Bronchial epithelial cell (primary cell): ENCODE data around the gene TNRC6A. TPM values are rescaled to one million over a fixed set of nuclear protein-coding genes. Genes with fewer than 3 reads are reported as not detected.

Experiments used
- DNase-seq: peaks from one replicate; pipeline ENCODE4 v3.0.0-alpha.2; 2010; ENCODE audit warnings: low read depth
- FAIRE-seq: peaks from 2 replicates; lab custom pipeline; 2011; peaks lifted over from hg19 to GRCh38; lab: Jason Lieb, UNC
- H3K27me3 ChIP-seq: 2 replicates; pipeline ENCODE4 v1.5.1; 2011; ENCODE audit warnings: low read length; ENCODE audit not compliant: control insufficient read depth, insufficient read depth
- H3K36me3 ChIP-seq: 2 replicates; pipeline ENCODE4 v1.5.1; 2011; ENCODE audit warnings: low read length; ENCODE audit not compliant: control insufficient read depth, insufficient read depth
- H3K4me3 ChIP-seq: 2 replicates; pipeline ENCODE4 v1.5.1; 2011; ENCODE audit warnings: mild to moderate bottlenecking, low read depth, low read length, control low read depth
- CTCF ChIP-seq: IDR thresholded peaks from 2 replicates; pipeline ENCODE4 v1.5.1; 2011; ENCODE audit warnings: mild to moderate bottlenecking, moderate library complexity, low read length, control low read depth, inconsistent platforms; ENCODE audit not compliant: insufficient read depth, severe bottlenecking
- total RNA-seq: library from RNA; depleted of rRNA; stranded (reverse); fragments of >200 nt; gene quantifications from 2 replicates; pipeline ENCODE4 v1.2.1, GENCODE V29; 2014

TNRC6A gene
- total RNA-seq = 14.2 and 17.8 TPM in 2 replicates

GRCh38 chr16:24729243-24729950 is at the start of gene TNRC6A:
TSS of gene TNRC6A (plus strand) at chr16:24729651. CDS start at chr16:24729842, 191 bp downstream.
- Histone ChIP-seq H3K27me3 (no peaks in the 10 kb centered on the region), H3K4me3 (peak within 1 kb of the TSS; percentile 75), H3K36me3 (peaks cover 3% of the 10 kb centered on the region)
- no peak for TF ChIP-seq CTCF
- DNase-seq (peak; percentile 62), FAIRE-seq (no peak)

- H3K36me3 ChIP-seq = no peaks in the 10 kb centered on the region
- no peak for TF ChIP-seq CTCF
- H3K27me3 ChIP-seq = no peaks in the 10 kb centered on the region
- DNase-seq (peak; percentile 87), FAIRE-seq (no peak)
- no peak overlapping the region for H3K4me3 ChIP-seq
These were observed 47.7 kb upstream of the TNRC6A start for GRCh38 chr16:24681793-24682192.

GRCh38 chr16:24683250-24683649 is 46.2 kb upstream of the TNRC6A start:
- Histone ChIP-seq H3K4me3 (no peak overlapping the region), H3K27me3 (no peaks in the 10 kb centered on the region), H3K36me3 (no peaks in the 10 kb centered on the region)
- no peak for DNase-seq
- no peak for TF ChIP-seq CTCF
- no peak for FAIRE-seq

- H3K4me3 ChIP-seq = no peak overlapping the region
- DNase-seq (no peak), FAIRE-seq (no peak)
- no peaks in the 10 kb centered on the region for H3K27me3 ChIP-seq
- no peaks in the 10 kb centered on the region for H3K36me3 ChIP-seq
- TF ChIP-seq CTCF = no peak
These were observed 45.5 kb upstream of the TNRC6A start for GRCh38 chr16:24683847-24684493.

- TF ChIP-seq CTCF = no peak
- H3K4me3 ChIP-seq = no peak overlapping the region
- H3K27me3 ChIP-seq = no peaks in the 10 kb centered on the region
- no peak for FAIRE-seq
- peak; percentile 39 for DNase-seq
- H3K36me3 ChIP-seq = no peaks in the 10 kb centered on the region
These were observed 43.7 kb upstream of the TNRC6A start for GRCh38 chr16:24685539-24686432.
